H1 (cell line): Measurements from ENCODE around the gene OSBPL5. TPM values are rescaled to one million over a fixed set of nuclear protein-coding genes. Genes with fewer than 3 reads are reported as not detected.

ENCODE experiments used
- CTCF ChIA-PET: fragments of 300-600 bp; sonication (Branson Sonifier 250); formaldehyde crosslinking; loops from one replicate; lab custom pipeline; 2021; ENCODE audit not compliant: partially characterized antibody; lab: Charles Lee
- POLR2A ChIA-PET: fragments of 300-600 bp; sonication (Branson Sonifier 250); formaldehyde crosslinking; loops from one replicate; lab custom pipeline; 2021; ENCODE audit warnings: inconsistent platforms; ENCODE audit not compliant: partially characterized antibody; lab: Charles Lee
- DNase-seq, 2 experiments: peaks; one replicate each; pipeline versions ENCODE4 v3.0.0 to v3.0.0-alpha.2; 2010 to 2022; ENCODE audit warnings: low spot score in 2 of 2, low read depth in 1 of 2, mixed read lengths in 1 of 2
- FAIRE-seq: peaks from 2 replicates; lab custom pipeline; 2011; peaks lifted over from hg19 to GRCh38; lab: Jason Lieb, UNC
- H2AFZ ChIP-seq: 2 replicates; pipeline ENCODE4 v1.8.1; 2012; ENCODE audit warnings: low read length, inconsistent platforms
- H2AK5ac ChIP-seq: 2 replicates; pipeline ENCODE4 v1.6.1; 2013; ENCODE audit warnings: low read depth, low read length
- H2BK120ac ChIP-seq: replicated peaks from 2 replicates; pipeline ENCODE3; 2013; ENCODE audit warnings: low read depth, low read length, inconsistent platforms
- H2BK12ac ChIP-seq: 2 replicates; pipeline ENCODE4 v1.6.1; 2013; ENCODE audit warnings: low read depth, low read length
- H2BK15ac ChIP-seq: 2 replicates; pipeline ENCODE4 v1.6.1; 2013; ENCODE audit warnings: low read length
- H2BK20ac ChIP-seq: 2 replicates; pipeline ENCODE4 v1.6.1; 2013; ENCODE audit warnings: low read length
- H2BK5ac ChIP-seq: 2 replicates; pipeline ENCODE4 v1.6.1; 2013; ENCODE audit warnings: low read depth, low read length
- H3K14ac ChIP-seq: 2 replicates; pipeline ENCODE4 v1.6.1; 2013; ENCODE audit warnings: inconsistent platforms; ENCODE audit not compliant: insufficient read length
- H3K18ac ChIP-seq: 2 replicates; pipeline ENCODE4 v1.6.1; 2013; ENCODE audit warnings: low read length; ENCODE audit errors: extremely low read depth
- H3K23ac ChIP-seq: 2 replicates; pipeline ENCODE4 v1.6.1; 2013; ENCODE audit warnings: inconsistent platforms; ENCODE audit not compliant: insufficient read length
- H3K23me2 ChIP-seq: 2 replicates; pipeline ENCODE4 v1.6.1; 2013; ENCODE audit warnings: low read depth, low read length
- H3K27ac ChIP-seq: 2 replicates; pipeline ENCODE4 v1.6.1; 2011; ENCODE audit warnings: low read depth, low read length, inconsistent platforms
- H3K27me3 ChIP-seq, 4 experiments: replicated peaks in 1 of 4; 1 replicate in 1 of 4; 2 replicates in 3 of 4; pipeline versions ENCODE4 v1.6.1 to v1.8.1; 2011 to 2013; ENCODE audit warnings: low read length in 3 of 4, mild to moderate bottlenecking in 3 of 4, inconsistent platforms in 2 of 4, mixed read lengths in 2 of 4, moderate library complexity in 1 of 4; ENCODE audit not compliant: control insufficient read depth in 3 of 4, insufficient read depth in 3 of 4; ENCODE audit errors: extremely low read depth in 1 of 4
- H3K36me3 ChIP-seq, 4 experiments: 2 replicates each; pipeline versions ENCODE4 v1.6.1 to v1.8.1; 2011 to 2013; ENCODE audit warnings: mild to moderate bottlenecking in 4 of 4, low read length in 3 of 4, moderate library complexity in 2 of 4, control low read depth in 1 of 4, inconsistent platforms in 1 of 4; ENCODE audit not compliant: insufficient read depth in 4 of 4, control insufficient read depth in 2 of 4
- H3K4ac ChIP-seq: replicated peaks from 2 replicates; pipeline ENCODE3; 2013; ENCODE audit warnings: low read length, low read depth, mixed read lengths, inconsistent platforms; ENCODE audit not compliant: insufficient read length
- H3K4me1 ChIP-seq, 4 experiments: replicated peaks in 1 of 4; 1 replicate in 1 of 4; 2 replicates in 3 of 4; pipeline versions ENCODE4 v1.6.1 to v1.8.1; 2011 to 2013; ENCODE audit warnings: low read length in 3 of 4, inconsistent platforms in 2 of 4, mixed read lengths in 1 of 4; ENCODE audit not compliant: insufficient read depth in 4 of 4, control insufficient read depth in 3 of 4
- H3K4me2 ChIP-seq, 2 experiments: 2 replicates each; pipeline versions ENCODE4 v1.6.1 to v1.8.1; 2011 to 2013; ENCODE audit warnings: low read depth in 2 of 2, low read length in 2 of 2, control low read depth in 1 of 2, inconsistent platforms in 1 of 2, mild to moderate bottlenecking in 1 of 2; ENCODE audit not compliant: insufficient read depth in 1 of 2
- H3K4me3 ChIP-seq, 4 experiments: fragments of 200-600, 300-600 bp in 1 of 4; sonication (generic), shearing (Covaris generic), sonication (Bioruptor Twin) in 1 of 4; 2 replicates each; pipeline versions ENCODE4 v1.5.1 to v1.8.1; 2011 to 2016; ENCODE audit warnings: low read length in 4 of 4, low read depth in 3 of 4, control low read depth in 2 of 4, inconsistent platforms in 2 of 4, mild to moderate bottlenecking in 2 of 4, mixed read lengths in 1 of 4, moderate library complexity in 1 of 4; ENCODE audit not compliant: insufficient read depth in 2 of 4; ENCODE audit errors: extremely low read depth in 1 of 4
- H3K56ac ChIP-seq: replicated peaks from 2 replicates; pipeline ENCODE3; 2013; ENCODE audit warnings: low read depth, mild to moderate bottlenecking, mixed read lengths, low read length, inconsistent platforms; ENCODE audit not compliant: insufficient read length
- H3K79me1 ChIP-seq: 2 replicates; pipeline ENCODE4 v1.6.1; 2013; ENCODE audit warnings: low read depth, low read length, control low read depth
- H3K79me2 ChIP-seq, 2 experiments: 2 replicates each; pipeline versions ENCODE4 v1.6.1 to v1.8.1; 2012 to 2013; ENCODE audit warnings: low read length in 2 of 2, mild to moderate bottlenecking in 2 of 2, inconsistent platforms in 1 of 2; ENCODE audit not compliant: insufficient read depth in 2 of 2, control insufficient read depth in 1 of 2
- H3K9ac ChIP-seq, 4 experiments: replicated peaks in 1 of 4; 1 replicate in 1 of 4; 2 replicates in 3 of 4; pipeline versions ENCODE4 v1.6.1 to v1.8.1; 2011 to 2013; ENCODE audit warnings: low read depth in 3 of 4, low read length in 3 of 4, control low read depth in 2 of 4, mild to moderate bottlenecking in 2 of 4, moderate library complexity in 2 of 4, inconsistent platforms in 1 of 4; ENCODE audit errors: extremely low read depth in 1 of 4
- H3K9me3 ChIP-seq, 2 experiments: 2 replicates each; pipeline versions ENCODE4 v1.6.1 to v1.8.1; 2012 to 2013; ENCODE audit warnings: mild to moderate bottlenecking in 2 of 2, moderate library complexity in 2 of 2, control low read depth in 1 of 2, inconsistent platforms in 1 of 2, low read depth in 1 of 2, low read length in 1 of 2, mixed read lengths in 1 of 2; ENCODE audit not compliant: insufficient read depth in 2 of 2
- H4K20me1 ChIP-seq, 2 experiments: replicated peaks in 1 of 2; 2 replicates each; pipeline versions ENCODE3 to v1.8.1; 2011 to 2013; ENCODE audit warnings: inconsistent platforms in 2 of 2, low read length in 2 of 2, mild to moderate bottlenecking in 1 of 2; ENCODE audit not compliant: insufficient read depth in 2 of 2, control insufficient read depth in 1 of 2
- H4K5ac ChIP-seq: 2 replicates; pipeline ENCODE4 v1.6.1; 2013; ENCODE audit warnings: low read length, low read depth, mixed read lengths, inconsistent platforms; ENCODE audit not compliant: insufficient read length
- H4K8ac ChIP-seq: 2 replicates; pipeline ENCODE4 v1.8.0; 2013; ENCODE audit warnings: mild to moderate bottlenecking, moderate library complexity, low read length, inconsistent platforms; ENCODE audit not compliant: insufficient read depth; ENCODE audit errors: extremely low read depth
- H4K91ac ChIP-seq: replicated peaks from 2 replicates; pipeline ENCODE3; 2013; ENCODE audit warnings: low read length, mixed read lengths, inconsistent platforms; ENCODE audit not compliant: insufficient read length
- BCL11A ChIP-seq, 2 experiments: IDR thresholded peaks; one replicate each; pipeline ENCODE4 v1.6.1; 2011; ENCODE audit warnings: low read depth in 2 of 2, low read length in 2 of 2, mild to moderate bottlenecking in 2 of 2
- BRCA1 ChIP-seq: IDR thresholded peaks from 2 replicates; pipeline ENCODE4 v1.6.1; 2012; ENCODE audit warnings: low read depth, low read length, improper control_type of control experiment
- MAFK ChIP-seq: IDR thresholded peaks from 2 replicates; pipeline ENCODE4 v1.6.1; 2012; ENCODE audit warnings: low read depth, mild to moderate bottlenecking, improper control_type of control experiment, low read length
- SAP30 ChIP-seq: fragments of 300-600 bp; sonication (generic); IDR thresholded peaks from 2 replicates; pipeline ENCODE4 v1.7.1; 2012; ENCODE audit warnings: low read length, moderate library complexity, mild to moderate bottlenecking, inconsistent platforms; ENCODE audit not compliant: insufficient read depth, insufficient replicate concordance
- SIRT6 ChIP-seq: IDR thresholded peaks from one replicate; pipeline ENCODE4 v1.7.1; 2012; ENCODE audit warnings: low read length, inconsistent platforms
- WGBS, 2 experiments: shearing (Covaris generic) in 1 of 2; methylation state at CpG; one replicate each; pipeline versions ENCODE4 v1.1.6 to v1.1.7; 2013 to 2015; ENCODE audit warnings: low lambda C conversion rate in 2 of 2, mixed read lengths in 2 of 2, inconsistent platforms in 1 of 2, low coverage in 1 of 2, missing lambda C conversion rate in 1 of 2; ENCODE audit not compliant: insufficient replicate concordance in 2 of 2, insufficient coverage in 1 of 2, insufficient read length in 1 of 2; ENCODE audit errors: extremely low coverage in 1 of 2, missing lambda C conversion rate in 1 of 2; 5-methylcytosine and 5-hydroxymethylcytosine counted together
- polyA plus RNA-seq, 7 experiments: library from polyadenylated mRNA; depleted of rRNA in 3 of 7; stranded (reverse) in 5 of 7; unstranded in 2 of 7; fragments of >200 nt in 5 of 7; fragments of 200-250 nt in 2 of 7; gene quantifications; 1 replicate in 5 of 7; 2 replicates in 1 of 7; 4 replicates in 1 of 7; pipeline versions ENCODE4 v1.2.1 to v1.2.3, GENCODE V29; 2011 to 2013; ENCODE audit warnings: missing spikeins in 2 of 7, mixed read lengths in 2 of 7
- total RNA-seq: library from RNA; stranded (reverse); fragmentation: NEBNext Ultra II Directional; extraction: Animal tissue kit (Norgen Biotek cat#: 25700); gene quantifications from 2 replicates; pipeline ENCODE4 v1.2.1, GENCODE V29; 2021
- TF ChIP-seq, protein P1 (sequence below): IDR thresholded peaks from 2 replicates; pipeline ENCODE4 v1.6.1; 2011; ENCODE audit warnings: low read length, improper control_type of control experiment
- TF ChIP-seq, protein P2 (sequence below): IDR thresholded peaks from 2 replicates; pipeline ENCODE4 v1.6.1; 2012; ENCODE audit warnings: inconsistent platforms

The OSBPL5 gene
- total and polyA plus RNA-seq, 2 of the 8 experiments (the other 6 are each of a cell fraction or from before 2014, with no cell fraction given), result 3.4 to 9.9 TPM

DNA sequence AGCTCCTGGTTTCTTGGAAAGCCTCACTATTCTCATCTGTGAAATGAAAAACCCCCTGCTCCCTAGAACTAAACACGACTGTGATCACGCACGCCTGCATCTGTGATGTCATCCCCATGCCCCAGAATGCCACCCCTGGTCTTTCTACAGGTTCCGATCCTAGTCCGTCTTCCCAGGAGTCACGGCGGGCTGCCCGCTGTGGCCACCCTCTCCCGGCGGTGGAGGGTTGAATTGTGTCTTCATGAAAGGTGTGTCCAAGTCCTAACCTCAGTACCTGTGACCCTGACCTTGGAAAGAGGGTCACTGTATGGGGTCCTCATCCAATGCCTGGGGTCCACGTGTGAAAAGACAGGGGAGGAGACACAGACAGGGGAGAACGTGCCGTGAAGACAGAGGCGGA is 14.4 kb downstream of the OSBPL5 start:
- FAIRE-seq (no peak), DNase-seq (no peak)
- Histone ChIP-seq H3K4me1 (peaks cover 0 to 20% (median 13%) of the 10 kb centered on the region in 4 experiments; a peak in 6 of 7 replicates), H3K9ac (no peak overlapping the region), H3K18ac (no peak overlapping the region), H3K79me2 (no peaks in the 10 kb centered on the region), H3K27me3 (no peaks in the 10 kb centered on the region), H3K14ac (no peak overlapping the region), H2BK5ac (no peak overlapping the region; the same call in 1 of the 2 replicates), H3K4me2 (no peak overlapping the region), H2AFZ (no peak overlapping the region), H4K5ac (no peak overlapping the region), H3K4ac (no peak overlapping the region), H4K20me1 (peaks cover 0 to 2% of the 10 kb centered on the region in 2 experiments), H2BK12ac (0 out of 2 replicates have a peak overlapping the region, but pooled peaks have one; percentile 17), H4K91ac (no peak overlapping the region), H3K27ac (no peak overlapping the region), H3K23me2 (no peaks in the 10 kb centered on the region), H3K79me1 (peaks cover 4% of the 10 kb centered on the region; the same call in 1 of the 2 replicates), H3K4me3 (no peak overlapping the region), H3K36me3 (no peaks in the 10 kb centered on the region), H3K23ac (no peak overlapping the region), H2AK5ac (no peak overlapping the region), H4K8ac (0 out of 2 replicates have a peak overlapping the region, but pooled peaks have one; percentile 5), H2BK120ac (no peak overlapping the region), H3K56ac (no peak overlapping the region), H2BK20ac (no peak overlapping the region), H3K9me3 (no peaks in the 10 kb centered on the region), H2BK15ac (no peak overlapping the region)
- WGBS, 2 experiments, result 91% methylated on average over 14 of the region's 14 CpGs; no CpG with 5 or more reads in 1 of the 2 experiments
- POLR2A ChIA-PET, result interaction anchor here (1.0 to 1.5 kb wide), 2 partner anchors 8 to 12 kb away, joined by 3 to 4 read pairs; no protein-coding TSS in a partner anchor
- CTCF ChIA-PET, result interaction anchor here (0.9 to 5.4 kb wide), 9 partner anchors 11 to 69 kb away, joined by 3 to 23 read pairs (median 3); no protein-coding TSS in a partner anchor
- TF ChIP-seq, protein P1, sequence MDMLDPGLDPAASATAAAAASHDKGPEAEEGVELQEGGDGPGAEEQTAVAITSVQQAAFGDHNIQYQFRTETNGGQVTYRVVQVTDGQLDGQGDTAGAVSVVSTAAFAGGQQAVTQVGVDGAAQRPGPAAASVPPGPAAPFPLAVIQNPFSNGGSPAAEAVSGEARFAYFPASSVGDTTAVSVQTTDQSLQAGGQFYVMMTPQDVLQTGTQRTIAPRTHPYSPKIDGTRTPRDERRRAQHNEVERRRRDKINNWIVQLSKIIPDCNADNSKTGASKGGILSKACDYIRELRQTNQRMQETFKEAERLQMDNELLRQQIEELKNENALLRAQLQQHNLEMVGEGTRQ, result no peak
- no peak for TF ChIP-seq MAFK
- no peak for TF ChIP-seq SIRT6
- TF ChIP-seq BCL11A (IDR thresholded peaks at IDR 0.05; ENCODE audit: low read depth in 2 of 2, low read length in 2 of 2), result no peak
- no peak for TF ChIP-seq SAP30
- TF ChIP-seq, protein P2, sequence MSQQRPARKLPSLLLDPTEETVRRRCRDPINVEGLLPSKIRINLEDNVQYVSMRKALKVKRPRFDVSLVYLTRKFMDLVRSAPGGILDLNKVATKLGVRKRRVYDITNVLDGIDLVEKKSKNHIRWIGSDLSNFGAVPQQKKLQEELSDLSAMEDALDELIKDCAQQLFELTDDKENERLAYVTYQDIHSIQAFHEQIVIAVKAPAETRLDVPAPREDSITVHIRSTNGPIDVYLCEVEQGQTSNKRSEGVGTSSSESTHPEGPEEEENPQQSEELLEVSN, result no peak
- no peak for TF ChIP-seq BRCA1
